ENCODE measurements around the gene YEATS2.

YEATS2 gene

GRCh38 chr3:183809270-183809669 lies 111.7 kb downstream of the YEATS2 start:
- DNase-seq (ENCODE audit: low read depth in 1 of 2, low spot score in 1 of 2): no peak
- Histone ChIP-seq H3K27me3 (ENCODE audit: insufficient read depth, poor library complexity, severe bottlenecking) (no peaks in the 10 kb centered on the region), H3K27ac (replicated peaks) (no peak overlapping the region), H3K4me3 (replicated peaks; ENCODE audit: insufficient read depth, low read length) (no peak overlapping the region)
- TF ChIP-seq, protein P1, sequence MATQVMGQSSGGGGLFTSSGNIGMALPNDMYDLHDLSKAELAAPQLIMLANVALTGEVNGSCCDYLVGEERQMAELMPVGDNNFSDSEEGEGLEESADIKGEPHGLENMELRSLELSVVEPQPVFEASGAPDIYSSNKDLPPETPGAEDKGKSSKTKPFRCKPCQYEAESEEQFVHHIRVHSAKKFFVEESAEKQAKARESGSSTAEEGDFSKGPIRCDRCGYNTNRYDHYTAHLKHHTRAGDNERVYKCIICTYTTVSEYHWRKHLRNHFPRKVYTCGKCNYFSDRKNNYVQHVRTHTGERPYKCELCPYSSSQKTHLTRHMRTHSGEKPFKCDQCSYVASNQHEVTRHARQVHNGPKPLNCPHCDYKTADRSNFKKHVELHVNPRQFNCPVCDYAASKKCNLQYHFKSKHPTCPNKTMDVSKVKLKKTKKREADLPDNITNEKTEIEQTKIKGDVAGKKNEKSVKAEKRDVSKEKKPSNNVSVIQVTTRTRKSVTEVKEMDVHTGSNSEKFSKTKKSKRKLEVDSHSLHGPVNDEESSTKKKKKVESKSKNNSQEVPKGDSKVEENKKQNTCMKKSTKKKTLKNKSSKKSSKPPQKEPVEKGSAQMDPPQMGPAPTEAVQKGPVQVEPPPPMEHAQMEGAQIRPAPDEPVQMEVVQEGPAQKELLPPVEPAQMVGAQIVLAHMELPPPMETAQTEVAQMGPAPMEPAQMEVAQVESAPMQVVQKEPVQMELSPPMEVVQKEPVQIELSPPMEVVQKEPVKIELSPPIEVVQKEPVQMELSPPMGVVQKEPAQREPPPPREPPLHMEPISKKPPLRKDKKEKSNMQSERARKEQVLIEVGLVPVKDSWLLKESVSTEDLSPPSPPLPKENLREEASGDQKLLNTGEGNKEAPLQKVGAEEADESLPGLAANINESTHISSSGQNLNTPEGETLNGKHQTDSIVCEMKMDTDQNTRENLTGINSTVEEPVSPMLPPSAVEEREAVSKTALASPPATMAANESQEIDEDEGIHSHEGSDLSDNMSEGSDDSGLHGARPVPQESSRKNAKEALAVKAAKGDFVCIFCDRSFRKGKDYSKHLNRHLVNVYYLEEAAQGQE (IDR thresholded peaks at IDR 0.05; ENCODE audit: insufficient replicate concordance, low read depth): no peak
- TF ChIP-seq CTCF (IDR thresholded peaks at IDR 0.05; ENCODE audit: insufficient read depth, low read length) (no peak), SPI1 (IDR thresholded peaks at IDR 0.05; ENCODE audit: borderline replicate concordance, low read depth) (no peak), POLR2AphosphoS5 (IDR thresholded peaks at IDR 0.05; ENCODE audit: low read depth) (no peak), GABPA (IDR thresholded peaks at IDR 0.05; ENCODE audit: low read depth) (no peak)

GRCh38 chr3:183810643-183811594 lies 113.3 kb downstream of the YEATS2 start:
- TF ChIP-seq, protein P1 (IDR thresholded peaks at IDR 0.05; ENCODE audit: insufficient replicate concordance, low read depth): no peak
- no peak for TF ChIP-seq CTCF (IDR thresholded peaks at IDR 0.05; ENCODE audit: insufficient read depth, low read length)
- no peak for TF ChIP-seq GABPA (IDR thresholded peaks at IDR 0.05; ENCODE audit: low read depth)
- TF ChIP-seq SPI1 (IDR thresholded peaks at IDR 0.05; ENCODE audit: borderline replicate concordance, low read depth): no peak
- TF ChIP-seq POLR2AphosphoS5 (IDR thresholded peaks at IDR 0.05; ENCODE audit: low read depth): no peak
- H3K27me3 ChIP-seq (ENCODE audit: insufficient read depth, poor library complexity, severe bottlenecking): no peaks in the 10 kb centered on the region
- H3K4me3 ChIP-seq (replicated peaks; ENCODE audit: insufficient read depth, low read length): no peak overlapping the region
- no peak for DNase-seq (ENCODE audit: low read depth in 1 of 2, low spot score in 1 of 2)
- no peak overlapping the region for H3K27ac ChIP-seq (replicated peaks)

- Histone ChIP-seq H3K4me3 (replicated peaks; ENCODE audit: insufficient read depth, low read length) (no peak overlapping the region), H3K27ac (replicated peaks) (no peak overlapping the region), H3K27me3 (ENCODE audit: insufficient read depth, poor library complexity, severe bottlenecking) (no peaks in the 10 kb centered on the region)
- no peak for DNase-seq (ENCODE audit: low read depth in 1 of 2, low spot score in 1 of 2)
- no peak for TF ChIP-seq POLR2AphosphoS5 (IDR thresholded peaks at IDR 0.05; ENCODE audit: low read depth)
- no peak for TF ChIP-seq CTCF (IDR thresholded peaks at IDR 0.05; ENCODE audit: insufficient read depth, low read length)
- TF ChIP-seq SPI1 (IDR thresholded peaks at IDR 0.05; ENCODE audit: borderline replicate concordance, low read depth): no peak
- TF ChIP-seq, protein P1 (IDR thresholded peaks at IDR 0.05; ENCODE audit: insufficient replicate concordance, low read depth): no peak
- no peak for TF ChIP-seq GABPA (IDR thresholded peaks at IDR 0.05; ENCODE audit: low read depth)
Measured at GRCh38 chr3:183811638-183812037, 114.0 kb downstream of the YEATS2 start.
